Chondrocyte (in vitro differentiated cells): Measurements from ENCODE around the gene RNASE7. TPM values are rescaled to one million over a fixed set of nuclear protein-coding genes. Genes with fewer than 3 reads are reported as not detected.
A peak's percentile ranks its signal among the peaks of the same experiment; 100 is the strongest.

Experiments used
- DNase-seq: peaks from one replicate; pipeline ENCODE4 v3.0.0; 2021; ENCODE audit warnings: mixed read lengths, low spot score
- H3K27ac Mint-ChIP-seq: one replicate; pipeline ENCODE4 v1.8.0; 2021; ENCODE audit warnings: mild to moderate bottlenecking, moderate library complexity, mixed read lengths; ENCODE audit not compliant: unreplicated experiment
- H3K27me3 Mint-ChIP-seq: 2 replicates; pipeline ENCODE4 v1.8.0; 2021; ENCODE audit warnings: low read depth, mixed read lengths
- H3K36me3 Mint-ChIP-seq: 2 replicates; pipeline ENCODE4 v1.8.0; 2021; ENCODE audit warnings: low read depth, mixed read lengths
- H3K4me1 Mint-ChIP-seq: 2 replicates; pipeline ENCODE4 v1.8.0; 2021; ENCODE audit warnings: low read depth, mild to moderate bottlenecking, mixed read lengths
- H3K4me3 Mint-ChIP-seq: one replicate; pipeline ENCODE4 v1.8.0; 2021; ENCODE audit warnings: mild to moderate bottlenecking, moderate library complexity, mixed read lengths; ENCODE audit not compliant: unreplicated experiment
- H3K9me3 Mint-ChIP-seq: 2 replicates; pipeline ENCODE4 v1.8.0; 2021; ENCODE audit warnings: low read depth, mixed read lengths
- total RNA-seq: library from RNA; stranded (reverse); gene quantifications from 3 replicates; pipeline ENCODE4 v1.2.1, GENCODE V29; 2021
- TF ChIP-seq, protein P1 (sequence below): fragments of 200-600 bp; sonication (generic); IDR thresholded peaks from 2 replicates; pipeline ENCODE4 v1.5.0; 2021; ENCODE audit warnings: antibody characterized with exemption, mild to moderate bottlenecking, moderate library complexity

Gene RNASE7
- total RNA-seq, 1 donor from 2014 or later = not detected

DNA sequence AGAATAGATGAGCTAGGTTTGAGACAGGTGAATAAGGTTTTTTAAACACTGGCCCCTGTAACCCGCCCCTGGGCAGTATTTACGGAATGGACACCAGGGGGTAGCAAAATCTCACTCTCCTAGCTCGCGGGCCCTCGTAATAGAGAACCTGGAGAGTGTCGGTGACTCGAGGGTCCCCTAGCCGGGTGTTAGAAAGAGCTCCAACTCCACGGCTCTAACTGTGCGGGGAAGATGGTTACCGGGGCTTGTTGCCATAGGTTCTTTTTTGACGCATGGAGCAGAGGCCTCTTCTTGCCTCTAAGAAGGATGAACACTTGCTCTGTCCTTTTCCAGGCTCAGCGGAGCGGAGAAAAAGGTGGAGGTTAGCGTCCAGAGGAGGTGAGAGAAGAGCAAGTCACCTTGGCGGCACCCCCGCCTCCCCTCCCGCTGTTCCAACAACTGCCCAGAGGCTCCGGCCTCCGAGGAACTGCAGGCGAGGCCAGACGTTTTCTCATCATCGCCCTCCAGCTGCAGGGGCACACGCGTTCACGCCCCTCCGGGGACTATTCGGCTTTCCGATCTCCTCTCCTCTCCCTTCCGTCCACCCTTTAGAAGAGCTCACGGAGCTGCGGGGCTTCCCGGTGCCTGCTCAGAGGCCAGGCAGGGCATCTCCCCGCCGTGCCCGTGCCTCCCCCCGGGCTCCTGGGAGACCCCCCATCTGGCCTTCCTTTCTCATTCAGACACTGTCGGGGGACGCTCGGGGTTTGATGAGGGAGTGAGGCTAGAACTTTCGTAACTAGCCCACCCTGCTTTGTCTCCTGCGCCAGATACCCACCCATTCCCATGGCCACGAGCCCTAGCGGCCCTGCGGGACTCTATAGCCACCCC is 26.6 kb downstream of the RNASE7 start:
- no peak for DNase-seq
- peaks cover 45% of the 10 kb centered on the region for H3K4me1 Mint-ChIP-seq
- no peaks in the 10 kb centered on the region for H3K27me3 Mint-ChIP-seq
- H3K9me3 Mint-ChIP-seq = no peaks in the 10 kb centered on the region
- peaks cover 10% of the 10 kb centered on the region for H3K36me3 Mint-ChIP-seq
- H3K4me3 Mint-ChIP-seq = peak overlapping the region; percentile 88
- TF ChIP-seq, protein P1, sequence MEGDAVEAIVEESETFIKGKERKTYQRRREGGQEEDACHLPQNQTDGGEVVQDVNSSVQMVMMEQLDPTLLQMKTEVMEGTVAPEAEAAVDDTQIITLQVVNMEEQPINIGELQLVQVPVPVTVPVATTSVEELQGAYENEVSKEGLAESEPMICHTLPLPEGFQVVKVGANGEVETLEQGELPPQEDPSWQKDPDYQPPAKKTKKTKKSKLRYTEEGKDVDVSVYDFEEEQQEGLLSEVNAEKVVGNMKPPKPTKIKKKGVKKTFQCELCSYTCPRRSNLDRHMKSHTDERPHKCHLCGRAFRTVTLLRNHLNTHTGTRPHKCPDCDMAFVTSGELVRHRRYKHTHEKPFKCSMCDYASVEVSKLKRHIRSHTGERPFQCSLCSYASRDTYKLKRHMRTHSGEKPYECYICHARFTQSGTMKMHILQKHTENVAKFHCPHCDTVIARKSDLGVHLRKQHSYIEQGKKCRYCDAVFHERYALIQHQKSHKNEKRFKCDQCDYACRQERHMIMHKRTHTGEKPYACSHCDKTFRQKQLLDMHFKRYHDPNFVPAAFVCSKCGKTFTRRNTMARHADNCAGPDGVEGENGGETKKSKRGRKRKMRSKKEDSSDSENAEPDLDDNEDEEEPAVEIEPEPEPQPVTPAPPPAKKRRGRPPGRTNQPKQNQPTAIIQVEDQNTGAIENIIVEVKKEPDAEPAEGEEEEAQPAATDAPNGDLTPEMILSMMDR = peak; percentile 84
- H3K27ac Mint-ChIP-seq = peak overlapping the region; percentile 90

DNA sequence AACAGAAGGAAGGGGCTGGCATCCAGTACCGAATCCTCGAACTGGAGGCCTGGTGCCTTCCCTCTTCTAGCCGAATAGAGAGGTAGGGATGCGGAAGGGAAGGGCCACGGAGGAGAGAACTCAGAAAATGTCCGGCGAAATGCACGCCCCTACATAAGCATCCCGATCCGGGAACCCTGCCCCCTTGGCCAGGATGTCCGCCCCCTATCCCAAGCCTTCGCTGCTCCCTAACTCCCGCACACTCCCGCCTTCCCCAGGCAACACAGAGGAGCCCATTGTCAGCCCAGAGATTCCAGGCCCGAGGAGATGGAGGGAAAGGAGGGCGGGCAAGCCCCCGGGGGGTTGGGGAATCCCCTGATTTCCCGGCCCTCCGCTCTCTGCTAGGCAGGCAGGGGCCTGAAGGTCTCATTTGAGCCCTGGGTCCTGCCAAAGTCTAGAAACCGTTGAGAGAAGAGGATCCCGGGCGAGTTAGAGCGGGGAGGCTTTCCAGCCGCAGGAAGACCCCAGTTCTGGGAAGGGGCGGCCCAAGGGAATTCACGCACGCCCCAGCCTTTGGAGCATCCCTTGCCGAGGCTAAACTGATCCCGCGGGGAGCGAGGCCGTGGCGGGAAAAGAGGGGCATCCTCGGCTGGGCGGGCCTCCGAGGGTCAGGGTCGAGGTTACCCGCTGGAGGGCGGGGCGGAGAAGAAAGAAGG is 27.4 kb downstream of the RNASE7 start:
- H3K4me3 Mint-ChIP-seq = peak overlapping the region; percentile 88
- H3K36me3 Mint-ChIP-seq = peaks cover 10% of the 10 kb centered on the region
- H3K4me1 Mint-ChIP-seq = peaks cover 43% of the 10 kb centered on the region
- DNase-seq = no peak
- no peaks in the 10 kb centered on the region for H3K9me3 Mint-ChIP-seq
- H3K27me3 Mint-ChIP-seq = no peaks in the 10 kb centered on the region
- TF ChIP-seq, protein P1 = no peak
- peak overlapping the region; percentile 90 for H3K27ac Mint-ChIP-seq

DNA sequence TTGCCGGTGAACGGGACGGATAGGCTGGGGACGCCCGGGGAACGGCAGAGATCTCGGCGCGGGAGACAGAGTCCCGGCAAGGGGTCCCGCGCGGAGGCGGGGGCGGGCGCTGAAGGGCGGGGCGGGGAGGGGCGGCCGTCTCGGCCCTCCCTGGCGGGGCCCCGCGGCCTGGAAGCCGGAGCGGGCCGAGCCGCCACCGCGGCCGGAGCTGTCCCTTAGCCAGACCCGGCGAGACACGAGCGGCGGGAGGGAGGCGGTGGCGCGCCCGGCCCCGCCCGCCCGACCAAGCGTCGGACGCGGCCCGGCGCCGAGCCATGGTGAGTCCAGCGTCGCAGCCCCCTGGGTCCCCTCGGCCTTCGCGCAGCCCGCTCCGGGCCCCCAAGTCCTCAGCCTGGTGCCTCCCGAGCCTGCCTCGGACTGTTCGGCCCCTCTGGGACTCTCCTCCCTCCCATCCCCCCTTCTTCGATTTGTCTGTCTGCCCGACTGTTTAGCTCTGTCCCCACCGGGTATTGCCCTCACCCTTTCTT is 28.0 kb downstream of the RNASE7 start, which contains the start of gene ARHGEF40:
ARHGEF40 (plus strand) TSS at position 222 of the 527 bp plus-strand sequence; CDS start at position 315, 93 bp downstream.
- peaks cover 43% of the 10 kb centered on the region for H3K4me1 Mint-ChIP-seq
- H3K9me3 Mint-ChIP-seq = no peaks in the 10 kb centered on the region
- H3K27ac Mint-ChIP-seq = peak within 1 kb of the TSS; percentile 98
- DNase-seq = no peak
- no peaks in the 10 kb centered on the region for H3K27me3 Mint-ChIP-seq
- H3K36me3 Mint-ChIP-seq = peaks cover 12% of the 10 kb centered on the region
- H3K4me3 Mint-ChIP-seq = peak within 1 kb of the TSS; percentile 90
- TF ChIP-seq, protein P1 = no peak

DNA sequence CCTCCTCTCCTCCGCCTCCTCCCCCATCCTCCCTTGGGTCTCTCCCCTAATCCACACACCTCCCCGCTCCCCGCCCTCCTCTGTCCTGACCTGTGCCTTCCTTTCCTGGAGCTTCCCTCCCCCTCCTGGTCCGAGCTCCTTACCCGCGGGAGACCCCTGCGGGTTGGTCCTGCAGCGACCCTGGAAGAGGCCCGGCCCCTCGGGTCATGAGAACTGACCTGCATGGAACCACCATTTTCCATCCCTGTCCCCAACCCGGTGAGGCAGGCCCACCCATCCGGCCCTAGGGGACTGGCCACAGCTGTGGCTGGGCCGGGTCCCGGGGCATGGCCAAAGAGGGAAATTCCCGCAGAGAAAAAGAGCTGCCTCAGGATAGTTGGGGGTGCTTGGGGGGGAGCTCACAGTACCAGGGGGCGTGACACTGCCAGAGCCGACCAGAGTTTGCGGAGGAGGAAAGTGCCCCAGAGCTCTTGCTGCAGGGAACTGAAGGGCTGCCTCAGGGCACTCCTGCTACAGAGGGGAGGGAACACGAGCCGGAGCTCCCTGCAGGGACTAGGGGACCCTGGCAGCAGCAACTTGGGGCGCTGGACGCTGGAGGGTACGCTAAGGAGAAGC is 28.6 kb downstream of the RNASE7 start:
- peak overlapping the region; percentile 90 for H3K4me3 Mint-ChIP-seq
- peak overlapping the region; percentile 98 for H3K27ac Mint-ChIP-seq
- peak; percentile 94 for DNase-seq

More for the DNA sequence above, 28.6 kb downstream of the RNASE7 start:
- Mint-ChIP-seq H3K27me3 (no peaks in the 10 kb centered on the region), H3K36me3 (peaks cover 15% of the 10 kb centered on the region), H3K9me3 (no peaks in the 10 kb centered on the region), H3K4me1 (peaks cover 44% of the 10 kb centered on the region)
- TF ChIP-seq, protein P1 = peak; percentile 24
